Endothelial cell of umbilical vein (primary cell): ENCODE measurements around the gene KCNQ1OT1. TPM values are rescaled to one million over a fixed set of nuclear protein-coding genes. Genes with fewer than 3 reads are reported as not detected.

Source experiments
- polyA plus RNA-seq, 4 experiments: library from polyadenylated mRNA; depleted of rRNA in 3 of 4; stranded (reverse) in 3 of 4; unstranded in 1 of 4; fragments of >200 nt; gene quantifications; 2 replicates each; pipeline versions ENCODE4 v1.2.1 to v1.2.3, GENCODE V29; 2011 to 2012; ENCODE audit warnings: missing spikeins in 1 of 4
- small RNA-seq: library from RNA; depleted of rRNA; stranded (forward); fragments of <200 nt; gene quantifications from one replicate; pipeline ENCODE3, GENCODE V24; 2012; ENCODE audit warnings: low replicate concordance, low read depth; ENCODE audit not compliant: insufficient read depth, insufficient read length
- total RNA-seq: library from RNA; stranded (reverse); gene quantifications from 2 replicates; pipeline ENCODE4 v1.2.3, GENCODE V29; 2021

Gene KCNQ1OT1
- total and polyA plus RNA-seq, 2 donors (not counting 3 experiments of a cell fraction or from before 2014, with no cell fraction given), result 0.11 to 1.8 TPM

Small RNAs within 50 kb of the gene (small RNA-seq; reads per million reads assigned to genes)
- gene RF01947 (not detected), gene RF01948 (not detected), gene RF01950 (not detected)

Other genes with a start within 250 kb of the KCNQ1OT1 start
- 5.2 and 9.0 TPM in 2 replicates for gene CDKN1C, start 185.8 kb upstream of the KCNQ1OT1 start, total RNA-seq
- gene CDKN1C, start 185.8 kb upstream of the KCNQ1OT1 start, polyA plus RNA-seq, result 4.1 and 6.6 TPM in 2 replicates
- gene PHLDA2, start 229.4 kb upstream of the KCNQ1OT1 start, total RNA-seq, result 44.5 and 51.5 TPM in 2 replicates
- gene PHLDA2, start 229.4 kb upstream of the KCNQ1OT1 start, polyA plus RNA-seq, result 38.5 and 45.6 TPM in 2 replicates